ENCODE data around the gene EGF.

Gene EGF

GRCh38 chr4:109962401-109962800 is 49.7 kb downstream of the EGF start:
- no peak for DNase-seq (ENCODE audit: low spot score)

- DNase-seq (ENCODE audit: low spot score), result no peak
These were observed 54.3 kb downstream of the EGF start for GRCh38 chr4:109966891-109967481.

DNA sequence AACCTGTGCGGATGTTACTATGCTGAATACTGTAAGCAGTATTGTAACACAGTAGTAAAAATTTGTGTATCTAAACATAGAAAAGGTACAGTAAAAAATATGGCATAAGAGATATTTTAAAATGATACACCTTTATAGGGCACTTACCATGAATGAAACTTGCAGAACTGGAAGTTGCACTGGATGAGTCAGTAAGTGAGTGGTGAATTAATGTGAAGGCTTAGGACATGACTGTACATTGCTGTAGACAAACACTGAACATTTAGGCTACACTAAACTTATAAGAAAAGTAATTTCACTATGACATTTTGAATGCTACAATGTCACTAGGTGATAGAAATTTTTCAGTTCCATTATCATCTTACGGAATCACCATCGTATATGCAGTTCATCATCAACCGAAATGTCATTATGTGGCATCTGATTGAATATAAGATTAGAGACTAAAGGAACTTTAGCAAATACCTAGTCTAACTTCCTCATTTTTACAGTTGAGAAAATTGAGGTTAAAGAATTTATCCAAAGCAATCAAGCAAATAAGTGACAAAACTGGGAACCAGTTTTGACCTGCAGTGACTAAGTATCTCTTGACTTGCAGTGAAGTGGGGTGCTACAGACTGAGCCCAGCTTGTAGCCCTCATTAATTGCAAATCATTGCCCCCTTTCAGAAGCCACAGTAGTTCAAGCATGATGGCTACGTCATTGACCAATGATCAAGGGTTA is 55.3 kb downstream of the EGF start:
- no peak for DNase-seq (ENCODE audit: low spot score)

DNA sequence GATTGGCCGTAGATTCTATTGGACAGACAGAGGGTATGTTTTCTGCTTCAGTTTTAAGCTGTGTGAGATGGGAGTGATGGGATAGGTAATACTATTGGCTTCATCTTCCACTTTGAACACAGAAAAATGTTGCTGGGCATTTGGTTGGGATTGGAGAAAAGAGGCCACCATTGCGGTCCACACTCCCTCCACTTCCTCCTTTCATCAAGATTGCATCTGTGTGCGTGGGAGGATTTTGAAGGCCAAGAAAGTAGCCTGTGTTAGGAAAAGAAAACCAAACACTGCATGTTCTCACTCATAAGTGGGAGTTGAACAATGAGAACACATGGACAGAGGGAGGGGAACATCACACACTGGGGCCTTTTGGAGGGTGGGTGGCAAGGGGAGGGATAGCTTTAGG is 56.4 kb downstream of the EGF start:
- DNase-seq (ENCODE audit: low spot score), result no peak

DNA sequence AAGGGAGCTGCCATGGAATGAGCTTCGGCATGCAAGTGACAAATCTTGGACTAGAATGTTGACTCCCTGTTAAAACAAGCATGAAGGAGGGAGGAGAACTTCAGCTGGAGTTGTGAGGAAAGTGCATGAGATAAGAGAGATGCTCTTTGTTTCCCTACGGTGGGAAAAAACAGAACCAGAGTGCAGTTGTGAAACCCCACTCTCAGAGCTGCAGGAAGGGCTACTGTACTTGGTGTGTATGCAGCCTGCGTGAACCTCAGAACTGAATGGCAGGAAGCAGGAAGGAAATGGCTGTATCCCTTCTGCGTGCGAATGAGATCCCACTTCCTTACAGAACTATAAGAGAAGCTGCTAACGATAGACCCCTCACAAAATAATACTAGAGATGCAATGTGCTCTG is 57.2 kb downstream of the EGF start:
- no peak for DNase-seq (ENCODE audit: low spot score)

DNA sequence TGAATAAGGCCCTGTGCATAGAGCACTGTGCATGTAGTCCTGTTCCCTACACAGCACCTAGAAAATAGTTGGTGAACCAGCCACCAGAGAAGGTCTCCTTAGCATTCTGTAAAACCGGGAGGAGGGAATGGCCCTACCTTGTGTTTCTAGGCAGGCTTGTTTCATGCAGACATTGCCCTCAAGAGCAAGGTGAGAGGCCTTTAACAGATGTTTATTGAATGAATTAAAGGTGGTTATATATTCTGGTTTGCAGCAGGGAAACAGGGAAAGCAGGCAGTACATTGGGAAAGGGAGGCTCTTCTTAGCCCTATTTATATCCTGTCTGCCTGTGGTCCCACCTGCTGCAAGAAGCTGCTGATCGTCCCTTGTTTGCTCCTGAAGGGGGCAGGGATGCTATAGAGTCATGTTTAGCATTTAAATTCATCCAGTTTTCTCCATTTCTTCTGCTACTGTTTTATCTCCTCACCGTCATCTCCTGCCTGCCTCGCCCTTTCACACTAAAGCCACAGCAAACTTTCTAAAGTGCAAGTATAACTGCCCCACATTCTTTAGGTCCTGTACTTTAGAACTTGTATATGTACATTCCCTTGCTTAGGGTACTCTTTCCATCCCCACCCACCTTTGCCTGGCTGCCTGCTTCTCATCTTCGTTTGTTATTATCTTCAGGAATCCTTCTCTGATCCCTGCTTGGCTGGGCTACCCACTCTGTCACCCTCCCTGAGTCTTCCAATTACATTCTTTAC is 60.3 kb downstream of the EGF start:
- DNase-seq (ENCODE audit: low spot score), result no peak

- DNase-seq (ENCODE audit: low spot score), result no peak
These were observed 60.8 kb downstream of the EGF start for GRCh38 chr4:109973529-109973905.

- DNase-seq (ENCODE audit: low spot score), result no peak
These were observed 63.5 kb downstream of the EGF start for GRCh38 chr4:109976189-109976588.

GRCh38 chr4:109977854-109978501 is 65.3 kb downstream of the EGF start:
- peak; percentile 24 for DNase-seq (ENCODE audit: low spot score)

DNA sequence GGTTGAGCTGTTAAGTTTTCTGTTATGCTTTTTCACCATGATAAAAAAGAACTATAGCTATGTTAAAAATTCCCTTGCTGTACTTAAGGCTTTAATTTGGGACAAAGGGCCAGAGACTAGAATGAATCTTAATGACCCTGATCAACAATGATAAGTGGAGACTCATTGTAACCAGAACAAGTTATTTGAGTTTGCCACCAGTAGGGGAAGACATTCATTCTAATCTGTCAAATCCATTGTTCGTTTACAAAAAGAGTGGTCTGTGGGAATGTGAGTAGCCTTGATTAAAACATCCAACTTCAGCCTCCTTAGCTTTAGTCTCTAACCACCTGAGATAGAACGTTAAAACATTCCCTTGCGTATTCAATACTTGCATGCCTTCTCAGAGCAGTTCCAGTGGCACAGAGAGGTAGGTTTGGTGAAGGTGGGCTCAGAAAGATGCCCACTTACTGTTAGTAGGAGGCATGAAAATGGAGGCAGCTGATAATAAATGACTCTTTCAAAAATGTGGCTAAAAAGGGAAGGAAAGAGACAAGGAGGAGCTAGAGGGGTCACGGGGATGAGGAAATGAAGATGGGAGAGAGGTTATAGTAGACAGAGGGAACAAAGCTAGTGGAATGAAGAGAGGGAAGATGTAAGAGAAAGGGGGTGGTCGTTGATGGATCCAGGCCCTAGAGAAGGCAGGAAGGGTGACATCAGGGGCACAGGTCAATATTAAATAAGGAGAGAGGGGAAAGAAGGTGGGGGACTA is 66.2 kb downstream of the EGF start:
- DNase-seq (ENCODE audit: low spot score), result no peak

GRCh38 chr4:109979920-109980717 is 67.4 kb downstream of the EGF start:
- DNase-seq (ENCODE audit: low spot score), result no peak

GRCh38 chr4:109981936-109982335 is 69.3 kb downstream of the EGF start:
- no peak for DNase-seq (ENCODE audit: low spot score)

- no peak for DNase-seq (ENCODE audit: low spot score)
These were observed 69.8 kb downstream of the EGF start for GRCh38 chr4:109982521-109982920.

GRCh38 chr4:109985993-109986974 is 73.6 kb downstream of the EGF start:
- DNase-seq (ENCODE audit: low spot score), result no peak

DNA sequence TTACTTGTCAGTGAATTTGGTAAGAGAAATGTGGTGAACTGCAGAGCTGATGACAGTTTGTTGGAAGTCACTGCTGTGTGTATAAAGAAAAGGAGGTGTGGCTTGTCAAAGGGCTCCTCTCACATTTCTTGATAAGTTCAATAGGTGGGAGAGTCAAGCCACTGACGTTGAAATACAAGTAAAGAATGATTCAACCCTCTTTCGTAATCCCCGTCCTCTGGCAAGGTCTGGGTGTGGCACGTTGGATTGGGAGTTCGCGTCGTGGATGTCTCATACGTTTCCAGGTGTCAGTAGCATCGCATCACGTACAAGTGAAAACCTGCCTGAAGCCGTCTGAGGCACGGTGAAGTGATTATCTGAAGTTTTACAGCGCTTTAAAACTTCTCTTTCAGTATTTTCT is 76.4 kb downstream of the EGF start:
- no peak for DNase-seq (ENCODE audit: low spot score)

- DNase-seq (ENCODE audit: low spot score), result no peak
These were observed 76.9 kb downstream of the EGF start for GRCh38 chr4:109989618-109990017.

GRCh38 chr4:109990261-109991257 is 77.9 kb downstream of the EGF start:
- no peak for DNase-seq (ENCODE audit: low spot score)

- DNase-seq (ENCODE audit: low spot score), result no peak
These were observed 80.4 kb downstream of the EGF start for GRCh38 chr4:109993116-109993515.

- no peak for DNase-seq (ENCODE audit: low spot score)
These were observed 81.7 kb downstream of the EGF start for GRCh38 chr4:109994415-109994827.
